NT2/D1 (cell line): ENCODE results near the gene IGFL3.

Experiments used
- DNase-seq: peaks from one replicate; pipeline ENCODE4 v3.0.0-alpha.2; 2011; ENCODE audit warnings: low read depth, low spot score
- H3K27me3 ChIP-seq: 2 replicates; pipeline ENCODE4 v1.6.0; 2011; ENCODE audit warnings: mild to moderate bottlenecking; ENCODE audit not compliant: insufficient read length, insufficient read depth
- H3K36me3 ChIP-seq: 2 replicates; pipeline ENCODE4 v1.6.1; 2011; ENCODE audit warnings: mild to moderate bottlenecking, low read length, mixed read lengths; ENCODE audit not compliant: insufficient read depth, insufficient read length
- H3K4me1 ChIP-seq: 2 replicates; pipeline ENCODE4 v1.5.1; 2011; ENCODE audit not compliant: insufficient read depth, insufficient read length
- H3K4me3 ChIP-seq: 2 replicates; pipeline ENCODE4 v1.5.1; 2011; ENCODE audit warnings: low read depth; ENCODE audit not compliant: insufficient read length
- H3K9ac ChIP-seq: 2 replicates; pipeline ENCODE4 v1.6.0; 2011; ENCODE audit warnings: low read depth; ENCODE audit not compliant: insufficient read length
- H3K9me3 ChIP-seq: 2 replicates; pipeline ENCODE4 v1.5.1; 2011; ENCODE audit warnings: mild to moderate bottlenecking, low read length; ENCODE audit not compliant: insufficient read depth
- SUZ12 ChIP-seq: IDR thresholded peaks from 2 replicates; pipeline ENCODE4 v1.6.1; 2011; ENCODE audit not compliant: insufficient read length, insufficient read depth; ENCODE audit errors: extremely low read depth
- YY1 ChIP-seq: IDR thresholded peaks from 2 replicates; pipeline ENCODE4 v1.6.1; 2011; ENCODE audit not compliant: insufficient read length, insufficient read depth
- ZNF274 ChIP-seq: IDR thresholded peaks from 2 replicates; pipeline ENCODE4 v1.6.1; 2011; ENCODE audit warnings: mild to moderate bottlenecking, low read depth, low read length

Gene IGFL3

GRCh38 chr19:46133777-46134241, 9.3 kb upstream of the IGFL3 start:
- TF ChIP-seq SUZ12 (no peak), ZNF274 (no peak), YY1 (no peak)
- peak; percentile 6 for DNase-seq
- Histone ChIP-seq H3K36me3 (no peaks in the 10 kb centered on the region), H3K9ac (no peak overlapping the region), H3K9me3 (peaks cover 36% of the 10 kb centered on the region), H3K4me1 (no peaks in the 10 kb centered on the region), H3K4me3 (no peak overlapping the region), H3K27me3 (no peaks in the 10 kb centered on the region)

DNA sequence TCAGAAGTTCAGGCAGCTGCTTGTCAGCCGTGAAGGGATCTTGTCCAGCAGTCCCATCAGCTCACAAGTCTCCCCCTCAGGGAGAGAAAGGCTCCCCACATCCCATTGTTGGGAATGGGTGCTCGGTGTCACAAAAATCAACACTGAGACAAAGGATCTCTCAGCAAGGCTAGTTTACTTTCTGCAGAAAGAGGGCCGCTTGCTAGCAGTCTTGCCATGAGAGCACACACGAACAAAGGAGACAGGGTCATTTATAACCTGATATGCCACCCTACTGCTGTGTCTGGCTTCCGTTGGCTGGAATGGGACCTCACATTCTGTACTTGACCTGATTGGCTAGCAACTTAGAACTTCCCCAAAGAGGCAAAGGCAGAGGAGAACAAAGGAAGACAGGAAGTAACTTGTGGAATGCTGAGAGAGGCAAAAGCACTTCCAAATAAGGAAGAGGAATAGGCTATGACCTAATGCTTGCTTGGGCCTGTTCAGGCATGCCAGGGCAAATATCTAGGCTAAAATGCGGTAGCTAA, 8.7 kb upstream of the IGFL3 start:
- H3K4me1 ChIP-seq, result no peaks in the 10 kb centered on the region
- DNase-seq, result peak; percentile 63
- H3K9ac ChIP-seq, result no peak overlapping the region
- no peak overlapping the region for H3K4me3 ChIP-seq
- no peaks in the 10 kb centered on the region for H3K36me3 ChIP-seq
- H3K9me3 ChIP-seq, result peaks cover 36% of the 10 kb centered on the region
- H3K27me3 ChIP-seq, result no peaks in the 10 kb centered on the region
- no peak for TF ChIP-seq YY1
- no peak for TF ChIP-seq ZNF274
- no peak for TF ChIP-seq SUZ12

DNA sequence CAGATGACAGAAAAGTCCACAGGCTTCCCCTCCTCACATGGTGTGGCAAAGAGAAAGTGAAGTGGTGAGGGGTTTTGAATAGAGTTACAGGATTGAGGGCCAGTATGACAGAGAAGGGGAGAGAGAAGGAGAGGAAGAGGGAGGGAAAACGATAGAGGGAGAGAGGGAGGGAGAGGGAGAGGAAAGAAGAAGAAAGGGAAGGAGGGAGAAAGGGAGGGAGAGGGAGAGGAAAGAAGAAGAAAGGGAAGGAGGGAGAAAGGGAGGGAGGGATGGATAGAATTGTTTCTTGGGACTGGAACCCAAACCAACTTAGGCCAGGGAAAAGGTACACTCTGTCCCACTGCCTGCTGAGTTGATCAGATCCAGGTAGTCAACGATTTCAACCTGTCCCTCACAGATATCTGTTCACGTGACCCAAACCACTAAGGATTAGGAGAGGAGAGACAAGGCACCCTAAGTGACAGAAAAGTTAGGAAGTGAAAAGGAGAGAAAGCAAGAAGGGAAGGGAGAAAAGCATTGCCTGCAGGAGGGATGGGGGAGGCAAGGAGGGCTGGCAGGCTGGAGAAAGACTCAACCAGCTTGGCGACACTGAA, 8.1 kb upstream of the IGFL3 start:
- no peak for DNase-seq
- no peaks in the 10 kb centered on the region for H3K36me3 ChIP-seq
- no peak overlapping the region for H3K9ac ChIP-seq
- H3K4me3 ChIP-seq, result no peak overlapping the region
- H3K27me3 ChIP-seq, result no peaks in the 10 kb centered on the region
- no peak for TF ChIP-seq SUZ12
- peaks cover 36% of the 10 kb centered on the region for H3K9me3 ChIP-seq
- no peaks in the 10 kb centered on the region for H3K4me1 ChIP-seq

- Histone ChIP-seq H3K36me3 (no peaks in the 10 kb centered on the region), H3K4me3 (no peak overlapping the region), H3K9ac (no peak overlapping the region), H3K4me1 (no peaks in the 10 kb centered on the region), H3K9me3 (peaks cover 36% of the 10 kb centered on the region), H3K27me3 (no peaks in the 10 kb centered on the region)
- no peak for TF ChIP-seq YY1
- no peak for TF ChIP-seq ZNF274
- TF ChIP-seq SUZ12, result no peak
- no peak for DNase-seq
Observed at GRCh38 chr19:46131485-46132143, 7.1 kb upstream of the IGFL3 start.

DNA sequence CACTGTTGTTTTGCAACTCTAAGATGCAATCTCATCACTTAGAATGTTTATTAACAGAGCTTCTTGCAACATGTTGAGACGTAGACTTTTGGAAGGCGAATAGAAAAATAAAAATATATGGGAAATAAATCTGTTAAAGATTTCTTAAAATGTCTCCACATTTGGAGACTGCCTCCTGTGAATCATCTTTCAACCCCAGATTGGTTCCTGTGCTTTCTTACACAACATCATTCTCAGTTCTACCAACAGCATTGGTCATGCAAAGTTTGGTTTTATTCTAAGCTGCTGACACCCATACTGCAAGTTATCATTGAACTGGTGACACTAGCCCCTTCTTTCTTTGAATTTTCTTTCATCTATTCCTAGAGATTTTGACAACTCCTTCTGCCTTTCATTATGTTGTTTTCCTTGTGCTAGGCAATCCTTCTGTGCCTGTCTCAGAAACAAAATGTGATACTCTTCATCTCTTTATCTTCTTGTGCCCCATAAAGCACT, 1.6 kb upstream of the IGFL3 start:
- TF ChIP-seq SUZ12 (no peak), YY1 (no peak), ZNF274 (no peak)
- Histone ChIP-seq H3K9me3 (no peaks in the 10 kb centered on the region), H3K4me3 (no peak overlapping the region), H3K36me3 (no peaks in the 10 kb centered on the region), H3K27me3 (no peaks in the 10 kb centered on the region), H3K9ac (no peak overlapping the region), H3K4me1 (no peaks in the 10 kb centered on the region)
- DNase-seq, result no peak

DNA sequence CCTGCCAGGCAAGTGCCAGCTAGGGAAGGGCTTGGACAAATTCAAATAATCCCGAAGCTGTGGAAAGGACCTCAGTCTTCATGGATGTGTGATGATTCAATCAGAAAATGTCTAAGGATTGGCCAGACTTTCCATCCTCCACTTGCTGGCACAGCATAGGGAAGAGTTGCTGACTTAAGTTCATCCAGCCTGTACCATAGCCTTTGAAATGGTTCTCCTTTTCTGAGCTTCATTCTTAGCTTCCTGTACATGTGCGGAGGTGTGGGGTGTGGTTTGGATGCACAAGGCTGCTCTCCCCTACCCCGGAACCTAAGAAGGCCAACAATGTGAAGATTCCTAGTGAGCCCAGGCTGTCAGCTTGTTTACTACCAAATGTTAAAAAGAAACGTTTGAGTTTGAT, 959 bp upstream of the IGFL3 start:
- H3K9me3 ChIP-seq, result no peaks in the 10 kb centered on the region
- TF ChIP-seq YY1, result no peak
- no peak for TF ChIP-seq ZNF274
- TF ChIP-seq SUZ12, result no peak
- H3K27me3 ChIP-seq, result no peaks in the 10 kb centered on the region
- H3K4me1 ChIP-seq, result no peaks in the 10 kb centered on the region
- no peak overlapping the region for H3K9ac ChIP-seq
- no peak for DNase-seq
- H3K4me3 ChIP-seq, result no peak overlapping the region
- no peaks in the 10 kb centered on the region for H3K36me3 ChIP-seq

GRCh38 chr19:46118136-46118535, 6.4 kb downstream of the IGFL3 start:
- no peak overlapping the region for H3K4me3 ChIP-seq
- TF ChIP-seq YY1 (no peak), SUZ12 (no peak), ZNF274 (no peak)
- H3K4me1 ChIP-seq, result no peaks in the 10 kb centered on the region
- no peaks in the 10 kb centered on the region for H3K27me3 ChIP-seq
- DNase-seq, result no peak
- no peaks in the 10 kb centered on the region for H3K36me3 ChIP-seq
- H3K9ac ChIP-seq, result no peak overlapping the region
- peaks cover 15% of the 10 kb centered on the region; the same call in 1 of the 2 replicates for H3K9me3 ChIP-seq
